GM08714 (cell line): Measurements from ENCODE around the gene CD300A.

ENCODE experiments used
- H3K4me3 ChIP-seq: fragments of 200-500 bp; sonication (Bioruptor generic); 2 replicates; pipeline ENCODE4 v1.5.1; 2014; ENCODE audit warnings: mild to moderate bottlenecking, low read length, inconsistent platforms
- ZNF274 ChIP-seq: IDR thresholded peaks from 2 replicates; pipeline ENCODE4 v1.6.1; 2012; ENCODE audit warnings: mild to moderate bottlenecking, low read depth, low read length

The CD300A gene

DNA sequence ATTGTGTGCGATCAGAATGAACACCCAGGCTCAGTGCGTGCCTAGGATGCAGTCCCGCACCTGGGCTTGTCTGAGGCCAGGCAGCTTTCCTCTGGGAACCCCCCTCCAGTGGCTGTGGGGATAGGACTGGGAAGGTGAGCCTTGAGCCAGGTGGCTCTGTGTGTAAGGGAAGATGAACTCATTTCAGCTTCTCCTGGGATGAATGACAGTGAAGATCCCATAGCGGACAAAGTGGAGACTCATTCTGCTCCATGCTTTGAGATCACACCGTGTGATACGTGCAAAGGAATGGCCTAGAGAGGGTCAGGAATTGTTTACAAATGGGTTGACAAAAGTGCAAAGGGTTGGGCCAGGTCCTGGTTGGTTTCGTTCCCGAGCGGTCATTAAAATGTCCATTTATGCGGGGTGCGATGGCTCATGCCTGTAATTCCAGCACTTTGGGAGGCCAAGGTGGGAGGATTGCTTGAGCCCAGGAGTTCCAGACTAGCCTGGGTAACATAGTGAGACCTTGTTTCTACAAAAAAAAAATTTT is 18.7 kb upstream of the CD300A start:
- H3K4me3 ChIP-seq = no peak overlapping the region
- no peak for TF ChIP-seq ZNF274

- TF ChIP-seq ZNF274 = no peak
- no peak overlapping the region for H3K4me3 ChIP-seq
Observed at GRCh38 chr17:74448756-74449155, 17.7 kb upstream of the CD300A start.

GRCh38 chr17:74449306-74449705 is 17.1 kb upstream of the CD300A start:
- H3K4me3 ChIP-seq = no peak overlapping the region
- TF ChIP-seq ZNF274 = no peak

DNA sequence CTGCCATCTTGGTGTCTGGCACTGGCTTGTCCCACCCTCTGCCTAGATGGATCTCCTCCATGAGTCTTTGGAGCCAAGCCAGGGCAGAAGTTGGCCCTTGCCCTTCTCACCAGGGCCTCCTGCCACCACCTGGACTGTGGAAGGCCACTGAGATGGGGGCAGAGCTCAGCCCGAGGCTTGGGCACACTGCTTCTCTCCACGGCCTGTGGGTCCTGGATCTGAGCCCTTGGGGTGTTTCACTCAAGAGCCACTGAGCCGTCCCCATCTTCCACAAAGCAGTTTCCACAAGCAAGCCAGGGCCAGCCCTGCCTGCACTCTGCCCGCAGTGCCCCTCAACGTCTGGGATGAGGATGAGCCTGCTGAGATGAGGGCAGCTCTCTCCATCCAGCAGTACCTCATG is 16.7 kb upstream of the CD300A start:
- no peak for TF ChIP-seq ZNF274
- H3K4me3 ChIP-seq = no peak overlapping the region

DNA sequence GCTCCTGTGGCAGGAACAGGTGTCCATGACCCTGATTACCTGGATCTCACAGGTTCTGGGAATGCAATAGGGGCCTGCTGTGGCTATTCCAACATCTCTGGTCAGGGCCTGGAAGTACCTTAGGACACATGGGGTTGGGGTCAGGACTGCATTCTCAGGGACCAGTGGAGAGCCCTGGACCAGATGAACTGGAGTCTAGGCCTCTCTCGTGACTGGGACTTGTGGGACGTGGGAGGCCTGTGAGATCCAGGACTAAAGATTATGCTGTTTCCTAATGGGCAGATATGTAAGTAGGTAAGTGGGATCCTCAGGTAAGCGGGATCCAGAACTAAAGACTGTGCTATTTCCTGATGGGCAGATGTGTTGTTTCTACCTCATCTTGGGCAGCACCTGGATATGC is 16.2 kb upstream of the CD300A start:
- H3K4me3 ChIP-seq = no peak overlapping the region
- TF ChIP-seq ZNF274 = no peak

- no peak overlapping the region for H3K4me3 ChIP-seq
- TF ChIP-seq ZNF274 = no peak
Observed at GRCh38 chr17:74450925-74451403, 15.5 kb upstream of the CD300A start.

- no peak overlapping the region for H3K4me3 ChIP-seq
- no peak for TF ChIP-seq ZNF274
Observed at GRCh38 chr17:74451557-74451956, 14.9 kb upstream of the CD300A start.

DNA sequence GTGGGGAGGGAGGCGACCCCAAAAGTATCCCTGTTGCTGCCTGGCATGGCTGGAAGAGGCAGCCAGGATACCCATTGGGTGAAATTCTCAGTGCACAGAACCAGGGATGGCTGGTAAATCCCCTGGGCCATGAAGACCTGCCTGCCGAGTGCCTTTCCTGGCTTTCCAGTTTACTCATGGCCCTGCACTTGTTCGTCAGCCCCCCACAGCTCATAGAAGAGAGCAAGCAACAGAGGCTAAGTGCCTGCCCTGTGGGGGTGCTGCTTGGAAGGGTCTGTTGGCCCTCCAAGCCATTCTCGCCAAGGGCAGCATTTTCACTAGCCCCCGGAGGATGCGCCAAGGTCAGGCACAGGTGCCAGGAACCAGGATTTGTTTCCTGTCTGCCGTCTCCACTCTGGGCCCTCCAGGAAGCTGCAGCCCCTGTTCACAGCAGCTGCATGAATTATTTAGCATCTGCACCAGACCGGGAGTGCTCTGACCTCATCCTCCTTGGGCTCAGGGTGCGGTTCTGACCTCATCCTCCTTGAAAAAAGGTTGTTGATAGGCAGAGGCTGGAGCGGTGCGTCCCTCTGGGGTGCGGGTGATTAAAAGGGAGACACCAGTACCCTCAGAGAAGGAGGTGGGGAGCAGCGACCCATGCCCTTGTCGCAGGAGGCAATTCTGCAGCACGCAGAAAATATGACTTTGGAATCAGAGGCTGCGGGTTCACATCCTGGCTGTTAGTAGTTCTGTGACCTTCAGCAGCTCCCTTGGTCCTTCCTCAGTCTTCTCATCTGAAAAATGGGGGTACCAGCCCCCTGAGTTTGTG is 14.2 kb upstream of the CD300A start:
- H3K4me3 ChIP-seq = no peak overlapping the region

DNA sequence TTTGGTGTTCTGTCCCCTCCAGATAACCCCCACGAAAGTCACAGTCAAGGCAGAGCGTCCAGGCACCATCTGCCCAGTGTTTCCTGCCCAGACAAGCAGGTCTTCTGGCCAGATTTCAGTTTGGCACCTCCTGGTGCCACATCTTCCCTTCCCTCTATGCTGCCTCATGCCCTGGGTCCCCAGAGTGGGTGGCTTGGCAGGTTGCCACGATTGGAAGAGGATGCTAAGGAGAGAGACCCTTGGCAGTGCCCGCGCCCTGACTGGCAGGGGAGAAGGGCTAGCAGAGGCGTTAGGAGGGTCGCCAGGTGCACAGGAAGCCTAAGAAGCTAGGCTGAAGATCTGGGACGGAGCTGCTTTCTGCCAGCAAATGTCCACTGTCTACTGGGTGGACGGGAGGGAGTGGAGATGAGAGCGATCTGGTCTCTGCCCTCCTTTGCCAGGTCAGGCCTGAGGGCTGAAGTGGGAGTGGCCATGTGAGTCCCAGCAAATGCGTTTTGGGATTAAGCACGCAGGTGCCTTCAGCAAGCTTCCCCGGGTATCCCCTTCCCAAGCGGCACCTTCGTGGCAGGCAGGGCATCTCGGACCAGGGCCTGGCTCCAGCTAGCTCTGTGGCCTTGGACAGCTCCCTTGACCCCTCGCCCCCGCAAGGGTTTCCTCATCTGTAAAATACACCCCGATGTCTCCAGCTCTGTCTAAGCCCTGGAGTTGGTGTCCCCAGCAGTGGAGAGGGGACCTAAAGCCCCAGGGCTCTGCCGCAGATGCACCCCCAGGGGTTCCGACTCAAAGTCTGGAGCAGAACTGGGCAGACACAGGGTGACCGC is 13.4 kb upstream of the CD300A start:
- no peak overlapping the region for H3K4me3 ChIP-seq
- TF ChIP-seq ZNF274 = no peak

More for the DNA sequence above, 14.2 kb upstream of the CD300A start:
- TF ChIP-seq ZNF274 = no peak

DNA sequence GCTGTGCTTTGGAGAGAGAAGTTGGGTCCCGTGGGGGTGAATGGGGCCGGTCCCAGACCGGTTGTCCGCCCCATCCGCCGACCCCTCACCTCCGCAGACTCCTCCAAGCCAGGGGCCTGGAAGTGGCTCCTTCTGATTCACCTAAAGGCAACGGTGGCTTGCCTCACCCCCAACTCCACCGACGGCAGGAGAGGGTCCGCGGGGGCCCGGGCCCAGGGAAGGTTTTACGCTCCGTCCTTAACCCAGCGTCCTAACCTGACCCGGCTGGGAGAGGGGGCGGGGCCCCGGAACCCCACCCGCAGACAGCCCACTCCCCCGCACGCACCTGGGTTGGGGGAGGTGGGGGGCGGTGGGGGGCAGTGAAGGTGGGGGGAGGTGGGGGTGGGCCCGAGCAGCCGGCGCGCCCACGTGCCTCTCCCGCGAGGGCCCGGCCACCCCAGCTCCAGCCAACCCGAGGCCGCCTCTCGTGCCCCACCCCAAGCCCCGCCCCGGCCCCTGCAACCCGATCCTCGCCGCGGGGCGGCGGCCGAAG is 12.7 kb upstream of the CD300A start:
- no peak for TF ChIP-seq ZNF274
- H3K4me3 ChIP-seq = no peak overlapping the region; the same call in 1 of the 2 replicates

GRCh38 chr17:74454197-74455024 is 12.0 kb upstream of the CD300A start:
- no peak for TF ChIP-seq ZNF274
- peak overlapping the region; percentile 30; the same call in 1 of the 2 replicates for H3K4me3 ChIP-seq

- H3K4me3 ChIP-seq = no peak overlapping the region
- TF ChIP-seq ZNF274 = no peak
Observed at GRCh38 chr17:74455025-74455545, 11.3 kb upstream of the CD300A start.

DNA sequence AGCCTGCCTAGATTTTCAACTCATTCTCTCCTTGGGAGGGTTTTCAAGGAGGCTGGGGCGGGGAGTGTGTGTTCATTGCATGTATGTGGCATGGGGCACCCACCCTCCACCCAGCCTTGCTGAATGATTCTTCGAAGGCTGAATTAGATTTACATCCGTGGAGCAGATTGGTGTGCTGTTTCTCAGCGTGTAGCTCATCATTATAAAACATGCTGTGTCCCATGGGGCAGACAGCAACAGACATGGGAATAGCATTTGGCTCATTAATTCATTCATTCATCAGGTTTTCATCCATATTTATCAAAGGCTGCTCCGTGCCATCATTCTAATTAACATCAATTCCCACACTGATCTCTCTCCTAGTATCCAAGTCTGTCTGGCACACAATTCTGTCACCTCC is 10.6 kb upstream of the CD300A start:
- TF ChIP-seq ZNF274 = no peak

More for the DNA sequence above, 10.6 kb upstream of the CD300A start:
- no peak overlapping the region for H3K4me3 ChIP-seq
